BLaER1 treated with 17β-estradiol and CSF1 and Interleukin-3, amounts not matched to agents 10 nM and 100 nM (cell line): ENCODE measurements around the gene SF3B4.
A peak's percentile ranks its signal among the peaks of the same experiment; 100 is the strongest.

Experiments
- H3K27ac ChIP-seq, 11 experiments: shearing (Covaris generic); formaldehyde crosslinking; 2 replicates each; pipeline ENCODE4 v1.8.1; 2022
- H3K27me3 ChIP-seq, 11 experiments: shearing (Covaris generic); formaldehyde crosslinking; 2 replicates each; pipeline ENCODE4 v1.8.1; 2022
- H3K36me3 ChIP-seq, 11 experiments: shearing (Covaris generic); formaldehyde crosslinking; 2 replicates each; pipeline ENCODE4 v1.8.1; 2022
- H3K4me1 ChIP-seq, 10 experiments: shearing (Covaris generic); formaldehyde crosslinking; 2 replicates each; pipeline ENCODE4 v1.8.1; 2022
- H3K4me2 ChIP-seq, 11 experiments: shearing (Covaris generic); formaldehyde crosslinking; 2 replicates each; pipeline ENCODE4 v1.8.1; 2022
- H3K4me3 ChIP-seq, 10 experiments: shearing (Covaris generic); formaldehyde crosslinking; 2 replicates each; pipeline ENCODE4 v1.8.1; 2022
- H3K9ac ChIP-seq, 11 experiments: shearing (Covaris generic); formaldehyde crosslinking; 2 replicates each; pipeline ENCODE4 v1.8.1; 2022
- H3K9me3 ChIP-seq, 11 experiments: shearing (Covaris generic); formaldehyde crosslinking; replicated peaks in 1 of 11; 2 replicates each; pipeline ENCODE4 v1.8.1; 2022
- H4K20me1 ChIP-seq, 11 experiments: shearing (Covaris generic); formaldehyde crosslinking; 2 replicates each; pipeline ENCODE4 v1.8.1; 2022
- Cebpa-rat ChIP-seq, 11 experiments: shearing (Covaris generic); IDR thresholded peaks; 2 replicates each; pipeline ENCODE4 v1.8.1; 2022

The SF3B4 gene

DNA sequence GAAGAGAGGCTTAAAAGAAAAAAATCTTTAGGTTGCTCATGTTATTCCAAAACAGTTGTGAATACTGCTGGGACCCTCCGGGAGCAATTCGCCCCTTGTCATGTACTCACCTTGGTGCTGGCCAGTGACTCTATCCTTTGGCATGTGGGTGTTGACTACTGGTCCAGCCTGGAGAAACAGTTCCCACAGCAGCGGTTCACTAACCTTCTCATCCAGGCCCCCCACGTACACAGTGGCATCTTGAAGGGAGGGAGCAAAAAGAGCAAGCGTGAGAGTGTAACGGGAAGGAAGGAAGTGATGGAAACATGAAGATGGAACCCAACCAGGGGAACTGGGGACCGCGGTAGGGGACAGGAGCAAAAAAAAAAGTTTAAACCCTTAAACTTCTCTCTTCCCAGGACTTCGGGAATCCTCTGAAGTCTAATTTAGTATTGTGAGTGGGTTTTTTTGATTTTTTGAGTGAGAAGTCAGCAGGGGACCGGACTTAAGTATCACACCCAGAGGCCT is 494 bp downstream of the SF3B4 start:
- peak overlapping the region; percentile 81 to 97 (median 90) for H3K4me3 ChIP-seq
- peak overlapping the region; percentile 75 to 95 (median 87) for H3K27ac ChIP-seq
- H3K4me2 ChIP-seq = peak overlapping the region; percentile 84 to 98 (median 94)
- no peaks in the 10 kb centered on the region for H3K27me3 ChIP-seq
- no peaks in the 10 kb centered on the region for H3K9me3 ChIP-seq
- peaks cover 5 to 51% (median 33%) of the 10 kb centered on the region in 11 experiments; a peak in 17 of 22 replicates for H4K20me1 ChIP-seq
- H3K36me3 ChIP-seq = peaks cover 47 to 50% (median 48%) of the 10 kb centered on the region in 11 experiments
- TF ChIP-seq Cebpa-rat (IDR thresholded peaks at IDR 0.05) = no peak
- peaks cover 35 to 73% (median 57%) of the 10 kb centered on the region in 10 experiments for H3K4me1 ChIP-seq
- H3K9ac ChIP-seq = peak overlapping the region; percentile 80 to 91 (median 86)

DNA sequence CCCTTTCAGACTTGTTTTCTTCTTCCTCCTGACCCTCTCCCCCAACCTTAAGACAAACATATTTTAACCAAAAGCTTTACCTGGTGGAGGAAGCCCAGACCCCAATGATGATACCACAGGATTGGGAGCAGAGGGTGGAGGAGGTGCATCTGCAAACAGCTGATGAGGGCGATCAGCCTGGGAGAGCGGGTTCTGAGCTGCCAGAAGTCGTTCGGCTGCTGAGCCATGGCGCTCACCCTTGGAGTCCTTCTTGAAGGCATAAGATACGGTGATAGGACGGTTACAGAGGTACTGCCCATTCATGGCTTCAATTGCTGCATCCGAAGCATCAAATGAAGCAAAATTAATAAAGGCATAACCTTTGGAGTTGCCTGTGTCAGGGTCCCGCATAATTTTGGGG is 1.3 kb downstream of the SF3B4 start:
- H3K9ac ChIP-seq = peak overlapping the region in 8 of 11 experiments; percentile 2 to 91 (median 88); a peak in 9 of 22 replicates
- no peak overlapping the region for H3K27ac ChIP-seq

DNA sequence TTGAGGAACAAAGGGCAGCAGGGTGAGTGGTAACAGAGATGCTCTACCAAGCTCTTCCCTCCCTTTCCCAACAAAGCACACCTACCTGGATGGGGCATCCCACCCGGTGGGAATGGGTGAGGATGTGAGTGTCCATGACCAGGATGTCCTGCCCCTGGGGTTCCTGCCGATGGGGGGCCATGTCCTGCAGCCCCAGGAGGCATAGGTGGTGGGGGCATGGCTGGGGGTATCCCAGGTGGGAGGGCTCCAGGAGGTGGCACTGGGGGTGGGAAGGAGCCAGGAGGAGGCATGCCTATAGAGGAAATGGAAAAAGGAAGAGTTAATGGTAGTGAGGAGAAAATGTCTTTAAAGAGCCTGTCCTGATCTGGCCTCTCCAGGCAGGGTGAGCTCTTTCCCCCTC is 1.9 kb downstream of the SF3B4 start:
- peaks cover 47 to 59% (median 53%) of the 10 kb centered on the region in 11 experiments for H3K36me3 ChIP-seq

More for the DNA sequence above, 1.3 kb downstream of the SF3B4 start:
- H3K36me3 ChIP-seq = peaks cover 47 to 57% (median 53%) of the 10 kb centered on the region in 11 experiments
- no peak for TF ChIP-seq Cebpa-rat (IDR thresholded peaks at IDR 0.05)
- H3K4me2 ChIP-seq = peak overlapping the region; percentile 84 to 98 (median 94)
- H3K27me3 ChIP-seq = no peaks in the 10 kb centered on the region
- H3K4me3 ChIP-seq = peak overlapping the region; percentile 81 to 97 (median 90)
- H3K4me1 ChIP-seq = peaks cover 35 to 65% (median 50%) of the 10 kb centered on the region in 10 experiments
- H4K20me1 ChIP-seq = peaks cover 5 to 51% (median 33%) of the 10 kb centered on the region in 11 experiments; a peak in 17 of 22 replicates
- H3K9me3 ChIP-seq = no peaks in the 10 kb centered on the region

GRCh38 chr1:149925345-149925744 is 2.3 kb downstream of the SF3B4 start:
- Histone ChIP-seq H3K4me1 (peaks cover 35 to 56% (median 43%) of the 10 kb centered on the region in 10 experiments), H3K27me3 (no peaks in the 10 kb centered on the region), H4K20me1 (peaks cover 5 to 51% (median 33%) of the 10 kb centered on the region in 11 experiments; a peak in 17 of 22 replicates), H3K9ac (peak overlapping the region in 4 of 11 experiments; percentile 2 to 91 (median 51); a peak in 3 of 22 replicates), H3K27ac (no peak overlapping the region), H3K9me3 (no peaks in the 10 kb centered on the region), H3K4me2 (peak overlapping the region; percentile 84 to 98 (median 94)), H3K36me3 (peaks cover 47 to 59% (median 53%) of the 10 kb centered on the region in 11 experiments), H3K4me3 (peak overlapping the region in 9 of 10 experiments; percentile 82 to 97 (median 91); a peak in 10 of 20 replicates)
- no peak for TF ChIP-seq Cebpa-rat (IDR thresholded peaks at IDR 0.05)

More for the DNA sequence above, 1.9 kb downstream of the SF3B4 start:
- H3K4me1 ChIP-seq = peaks cover 35 to 60% (median 45%) of the 10 kb centered on the region in 10 experiments
- no peak for TF ChIP-seq Cebpa-rat (IDR thresholded peaks at IDR 0.05)
- H3K4me3 ChIP-seq = peak overlapping the region; percentile 81 to 97 (median 90); a peak in 16 of 20 replicates
- H3K27ac ChIP-seq = no peak overlapping the region
- peaks cover 5 to 51% (median 33%) of the 10 kb centered on the region in 11 experiments; a peak in 17 of 22 replicates for H4K20me1 ChIP-seq
- H3K9me3 ChIP-seq = no peaks in the 10 kb centered on the region
- no peaks in the 10 kb centered on the region for H3K27me3 ChIP-seq
- H3K4me2 ChIP-seq = peak overlapping the region; percentile 84 to 98 (median 94)
- H3K9ac ChIP-seq = peak overlapping the region in 7 of 11 experiments; percentile 2 to 91 (median 90); a peak in 7 of 22 replicates

GRCh38 chr1:149923626-149924025 is 4.0 kb downstream of the SF3B4 start:
- Histone ChIP-seq H3K9ac (no peak overlapping the region), H3K9me3 (no peaks in the 10 kb centered on the region), H3K27me3 (no peaks in the 10 kb centered on the region), H4K20me1 (peaks cover 5 to 51% (median 33%) of the 10 kb centered on the region in 11 experiments; a peak in 17 of 22 replicates), H3K4me1 (peaks cover 32 to 40% (median 34%) of the 10 kb centered on the region in 10 experiments), H3K4me2 (no peak overlapping the region), H3K36me3 (peaks cover 47 to 59% (median 53%) of the 10 kb centered on the region in 11 experiments), H3K4me3 (no peak overlapping the region), H3K27ac (no peak overlapping the region)
- TF ChIP-seq Cebpa-rat (IDR thresholded peaks at IDR 0.05) = no peak

- no peak for TF ChIP-seq Cebpa-rat (IDR thresholded peaks at IDR 0.05)
- H3K4me1 ChIP-seq = peaks cover 36 to 49% (median 41%) of the 10 kb centered on the region in 10 experiments
- peaks cover 0 to 5% (median 0%) of the 10 kb centered on the region in 11 experiments; a peak in 2 of 22 replicates for H4K20me1 ChIP-seq
- peak within 1 kb of the TSS in 9 of 11 experiments; percentile 25 to 76 (median 71); a peak in 16 of 22 replicates for H3K27ac ChIP-seq
- H3K9me3 ChIP-seq = no peaks in the 10 kb centered on the region
- H3K4me2 ChIP-seq = peak within 1 kb of the TSS; percentile 92 to 99 (median 97)
- peaks cover 4 to 28% (median 20%) of the 10 kb centered on the region in 11 experiments for H3K36me3 ChIP-seq
- H3K27me3 ChIP-seq = peaks cover 0 to 5% (median 0%) of the 10 kb centered on the region in 11 experiments; a peak in 5 of 22 replicates
- peak within 1 kb of the TSS; percentile 45 to 82 (median 74) for H3K4me3 ChIP-seq
- H3K9ac ChIP-seq = peak within 1 kb of the TSS; percentile 21 to 83 (median 80); a peak in 21 of 22 replicates
Observed at GRCh38 chr1:149917571-149918144, 9.9 kb downstream of the SF3B4 start, which contains the start of gene SV2A. SV2A (minus strand) TSS chr1:149917844; CDS start chr1:149913840, 4,004 bp downstream.

- H3K36me3 ChIP-seq = peaks cover 0 to 24% (median 17%) of the 10 kb centered on the region in 11 experiments; a peak in 18 of 22 replicates
- H3K9me3 ChIP-seq = no peaks in the 10 kb centered on the region
- TF ChIP-seq Cebpa-rat (IDR thresholded peaks at IDR 0.05) = no peak
- H3K9ac ChIP-seq = peak overlapping the region; percentile 21 to 83 (median 80); a peak in 19 of 22 replicates
- H4K20me1 ChIP-seq = no peaks in the 10 kb centered on the region
- H3K4me2 ChIP-seq = peak overlapping the region; percentile 92 to 99 (median 97)
- H3K27me3 ChIP-seq = peaks cover 0 to 5% (median 0%) of the 10 kb centered on the region in 11 experiments; a peak in 5 of 22 replicates
- peak overlapping the region in 9 of 11 experiments; percentile 25 to 76 (median 71); a peak in 15 of 22 replicates for H3K27ac ChIP-seq
- H3K4me1 ChIP-seq = peaks cover 36 to 49% (median 41%) of the 10 kb centered on the region in 10 experiments
- peak overlapping the region; percentile 45 to 82 (median 74); a peak in 19 of 20 replicates for H3K4me3 ChIP-seq
Observed at GRCh38 chr1:149916898-149917252, 10.7 kb downstream of the SF3B4 start.

DNA sequence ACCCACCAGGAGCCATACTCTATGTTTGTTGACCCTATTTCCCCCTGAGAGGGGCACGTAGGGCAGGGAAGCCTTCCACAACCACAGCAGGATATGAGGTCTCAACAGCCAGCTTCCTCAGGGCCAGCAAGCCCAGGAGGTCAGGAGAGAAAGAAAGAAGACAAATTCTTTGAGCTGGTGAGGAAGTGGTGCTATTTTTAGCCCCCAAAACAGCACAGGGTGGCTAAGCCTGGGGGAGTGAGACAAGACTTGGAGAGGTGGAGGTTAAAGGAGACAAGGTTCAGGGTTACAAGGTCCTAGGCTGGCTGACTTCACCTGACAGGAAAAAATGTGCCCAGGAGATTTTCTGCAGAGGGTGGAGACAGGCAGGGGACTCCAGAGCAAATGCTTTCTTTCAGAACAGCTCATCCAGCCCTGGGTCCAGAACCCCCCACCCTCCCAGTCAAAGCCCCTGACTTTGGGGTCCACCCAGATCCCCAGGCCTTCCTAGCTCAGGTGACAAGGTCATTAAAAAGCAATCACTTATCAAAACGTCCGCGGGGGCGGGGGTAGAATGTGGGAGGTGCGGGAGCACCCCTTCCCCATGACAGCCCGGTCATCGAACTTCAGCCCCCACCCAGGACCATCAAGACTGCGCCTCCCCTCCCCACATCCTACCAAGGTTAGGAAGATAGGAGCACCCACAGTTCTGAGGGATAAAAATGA is 11.3 kb downstream of the SF3B4 start:
- no peaks in the 10 kb centered on the region for H3K9me3 ChIP-seq
- peaks cover 37 to 50% (median 41%) of the 10 kb centered on the region in 10 experiments for H3K4me1 ChIP-seq
- H4K20me1 ChIP-seq = no peaks in the 10 kb centered on the region
- peaks cover 0 to 25% (median 19%) of the 10 kb centered on the region in 11 experiments; a peak in 16 of 22 replicates for H3K36me3 ChIP-seq
- no peak for TF ChIP-seq Cebpa-rat (IDR thresholded peaks at IDR 0.05)
- H3K27me3 ChIP-seq = peaks cover 0 to 5% (median 0%) of the 10 kb centered on the region in 11 experiments; a peak in 5 of 22 replicates
- H3K27ac ChIP-seq = peak overlapping the region in 10 of 11 experiments; percentile 15 to 76 (median 70); a peak in 18 of 22 replicates
- H3K4me3 ChIP-seq = peak overlapping the region; percentile 45 to 82 (median 74); a peak in 19 of 20 replicates
- H3K4me2 ChIP-seq = peak overlapping the region; percentile 92 to 99 (median 97)
- peak overlapping the region; percentile 21 to 83 (median 80); a peak in 20 of 22 replicates for H3K9ac ChIP-seq
